Right ventricle myocardium inferior (tissue), 1 donor: ENCODE data around the gene ARMC2. TPM values are rescaled to one million over a fixed set of nuclear protein-coding genes. Genes with fewer than 3 reads are reported as not detected.
A peak's percentile ranks its signal among the peaks of the same experiment; 100 is the strongest.
"Not testable (repeated sequence)": the region's sequence is repeated elsewhere in the genome, so short reads cannot be mapped to it uniquely, and the experiment has no call there.

Experiments
- ATAC-seq: fragments of 200-7000 bp; cut with Tn5 transposase; one replicate; pipeline ENCODE4 v1.9.1; 2020; ENCODE audit warnings: mild to moderate bottlenecking, moderate library complexity
- DNase-seq: peaks from one replicate; pipeline ENCODE4 v3.0.0; 2021; ENCODE audit errors: missing footprints
- intact Hi-C: fragments of 100-400 bp; cut with DNase I; formaldehyde crosslinking; loops from one replicate; pipeline ENCODE4 v1.11.0; 2022
- long read RNA-seq: library from polyadenylated mRNA; unstranded; transcript quantifications from one replicate; pipeline ENCODE4 v2.0.0, GENCODE V29; 2021
- total RNA-seq: library from RNA; stranded (reverse); fragmentation: NEBNext Ultra II Directional; extraction: Animal tissue kit (Norgen Biotek cat#: 25700); gene quantifications from one replicate; pipeline ENCODE4 v1.2.1, GENCODE V29; 2021
- donor health status: DM: no; HTN: yes; CAD: no; lungs with severe emphysema.

Gene ARMC2, protein sequence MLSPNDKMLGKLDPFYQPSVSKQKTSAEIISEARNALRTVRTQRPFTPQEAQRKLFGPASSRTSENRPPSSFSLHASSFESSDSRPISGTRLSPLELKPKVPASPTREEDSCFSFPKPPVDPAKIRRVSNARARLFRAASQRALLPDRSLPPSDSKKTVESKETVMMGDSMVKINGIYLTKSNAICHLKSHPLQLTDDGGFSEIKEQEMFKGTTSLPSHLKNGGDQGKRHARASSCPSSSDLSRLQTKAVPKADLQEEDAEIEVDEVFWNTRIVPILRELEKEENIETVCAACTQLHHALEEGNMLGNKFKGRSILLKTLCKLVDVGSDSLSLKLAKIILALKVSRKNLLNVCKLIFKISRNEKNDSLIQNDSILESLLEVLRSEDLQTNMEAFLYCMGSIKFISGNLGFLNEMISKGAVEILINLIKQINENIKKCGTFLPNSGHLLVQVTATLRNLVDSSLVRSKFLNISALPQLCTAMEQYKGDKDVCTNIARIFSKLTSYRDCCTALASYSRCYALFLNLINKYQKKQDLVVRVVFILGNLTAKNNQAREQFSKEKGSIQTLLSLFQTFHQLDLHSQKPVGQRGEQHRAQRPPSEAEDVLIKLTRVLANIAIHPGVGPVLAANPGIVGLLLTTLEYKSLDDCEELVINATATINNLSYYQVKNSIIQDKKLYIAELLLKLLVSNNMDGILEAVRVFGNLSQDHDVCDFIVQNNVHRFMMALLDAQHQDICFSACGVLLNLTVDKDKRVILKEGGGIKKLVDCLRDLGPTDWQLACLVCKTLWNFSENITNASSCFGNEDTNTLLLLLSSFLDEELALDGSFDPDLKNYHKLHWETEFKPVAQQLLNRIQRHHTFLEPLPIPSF
- 9.5 TPM for total RNA-seq
- long read RNA-seq, partial matches to known transcripts: 0 of 2 reads
- long read RNA-seq, other reads (novel, unspliced or antisense): 1 of 2 reads

DNA sequence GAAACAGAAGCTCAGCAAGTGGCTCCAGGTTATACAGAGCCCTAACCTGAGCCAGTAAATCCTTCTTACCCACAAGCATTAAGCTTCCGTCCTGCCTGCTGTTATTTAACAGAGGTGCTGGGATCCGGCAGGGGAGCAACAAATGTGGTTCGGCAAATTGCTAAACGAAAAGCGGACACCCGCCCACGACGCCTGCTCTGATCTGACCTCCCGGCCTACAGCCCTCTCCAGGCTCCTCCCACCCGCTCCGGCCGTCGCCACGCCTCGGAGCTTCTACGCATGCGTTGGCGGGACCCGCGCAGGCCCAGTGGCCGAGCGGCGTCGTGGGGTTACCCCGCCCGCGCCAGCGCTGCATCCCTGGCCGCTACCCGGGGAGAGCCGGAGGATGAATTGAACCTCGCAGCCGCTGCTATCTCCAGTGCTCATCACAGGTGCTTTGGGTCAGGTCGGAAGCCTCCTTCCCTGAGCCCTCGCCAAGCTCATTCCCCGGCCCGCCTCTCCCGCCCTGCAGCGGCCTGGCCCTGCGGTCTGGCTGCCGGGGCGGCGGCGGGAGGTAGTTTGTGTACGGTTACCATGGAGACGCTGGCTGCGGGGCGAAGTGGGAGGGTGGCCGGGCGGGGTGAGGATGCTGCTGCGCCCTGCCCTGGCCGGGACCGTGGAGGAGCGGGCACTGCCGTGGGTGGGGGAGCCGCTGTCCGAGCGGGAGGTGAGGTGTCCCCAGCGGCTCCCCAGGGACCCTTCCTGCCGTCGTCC lies at the start of gene ARMC2:
TSS of gene ARMC2 (plus strand) at position 307 of the 753 bp plus-strand sequence. CDS start 5,846 bp downstream, outside the sequence.
- DNase-seq (peak; percentile 98), ATAC-seq (peak; percentile 98)
- intact Hi-C loops: loop anchor here (2.0 to 5.0 kb wide), 4 partner anchors 49 to 291 kb away; no protein-coding TSS in a partner anchor

GRCh38 chr6:108798670-108799353 lies 49.4 kb upstream of the ARMC2 start:
- no peak for ATAC-seq
- DNase-seq: no peak

GRCh38 chr6:108799354-108799717 lies 48.9 kb upstream of the ARMC2 start:
- no peak for ATAC-seq
- no peak for DNase-seq
- intact Hi-C loops: no loop called here

More at GRCh38 chr6:108798670-108799353, 49.4 kb upstream of the ARMC2 start:
- intact Hi-C loops: no loop called here

GRCh38 chr6:108799791-108800190 lies 48.4 kb upstream of the ARMC2 start:
- no peak for ATAC-seq
- intact Hi-C loops: no loop called here
- no peak for DNase-seq

GRCh38 chr6:108800427-108800864 lies 47.8 kb upstream of the ARMC2 start:
- DNase-seq: no peak
- intact Hi-C loops: no loop called here

DNA sequence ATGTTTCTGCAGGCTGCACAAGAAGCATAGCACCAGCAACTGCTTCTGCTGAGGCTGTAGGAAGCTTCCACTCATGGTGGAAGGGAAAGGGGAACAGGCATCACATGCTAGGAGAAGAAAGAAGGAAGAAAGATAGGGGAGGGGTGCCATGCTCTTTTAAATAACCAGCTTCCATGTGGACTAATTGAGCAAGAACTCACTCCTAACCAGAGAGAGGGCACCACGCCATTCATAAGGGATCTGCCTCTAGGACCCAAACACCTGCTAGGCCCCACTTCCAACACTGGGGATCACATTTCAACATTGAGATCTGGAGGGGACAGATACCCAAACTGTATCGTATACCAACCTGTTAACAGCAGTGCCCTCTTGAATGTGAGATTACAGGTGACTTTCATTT lies 46.9 kb upstream of the ARMC2 start:
- ATAC-seq (peak; percentile 31), DNase-seq (no peak)
- intact Hi-C loops: no loop called here

More at GRCh38 chr6:108800427-108800864, 47.8 kb upstream of the ARMC2 start:
- no peak for ATAC-seq

DNA sequence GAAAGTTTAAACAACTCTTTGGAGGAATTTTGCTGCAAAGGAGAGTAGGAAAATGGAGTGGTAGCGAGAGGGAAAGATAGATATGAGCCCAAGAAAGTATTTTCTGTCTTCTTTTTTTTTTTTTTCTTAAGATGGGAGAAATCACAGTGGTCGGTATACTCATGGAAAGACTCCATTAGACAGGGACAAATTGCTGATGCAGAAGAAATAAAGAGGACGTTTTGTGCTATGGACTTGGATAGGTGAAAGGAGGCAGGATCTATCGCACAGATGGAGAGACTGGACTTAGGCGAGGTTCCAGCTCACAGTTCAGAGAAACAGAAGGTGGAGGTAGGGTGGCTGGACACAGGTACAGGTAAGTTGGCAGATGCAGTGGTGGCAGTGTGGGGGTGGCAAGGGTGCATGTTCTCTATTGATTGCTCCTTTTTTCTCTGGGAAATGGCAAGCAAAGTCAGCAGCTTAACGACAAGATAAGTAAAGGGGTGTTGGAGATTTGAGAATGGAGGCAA lies 44.2 kb upstream of the ARMC2 start:
- DNase-seq (no peak), ATAC-seq (no peak)
- intact Hi-C loops: no loop called here

- no peak for ATAC-seq
- DNase-seq: no peak
- intact Hi-C loops: no loop called here
Measured at GRCh38 chr6:108804956-108805355, 43.3 kb upstream of the ARMC2 start.

DNA sequence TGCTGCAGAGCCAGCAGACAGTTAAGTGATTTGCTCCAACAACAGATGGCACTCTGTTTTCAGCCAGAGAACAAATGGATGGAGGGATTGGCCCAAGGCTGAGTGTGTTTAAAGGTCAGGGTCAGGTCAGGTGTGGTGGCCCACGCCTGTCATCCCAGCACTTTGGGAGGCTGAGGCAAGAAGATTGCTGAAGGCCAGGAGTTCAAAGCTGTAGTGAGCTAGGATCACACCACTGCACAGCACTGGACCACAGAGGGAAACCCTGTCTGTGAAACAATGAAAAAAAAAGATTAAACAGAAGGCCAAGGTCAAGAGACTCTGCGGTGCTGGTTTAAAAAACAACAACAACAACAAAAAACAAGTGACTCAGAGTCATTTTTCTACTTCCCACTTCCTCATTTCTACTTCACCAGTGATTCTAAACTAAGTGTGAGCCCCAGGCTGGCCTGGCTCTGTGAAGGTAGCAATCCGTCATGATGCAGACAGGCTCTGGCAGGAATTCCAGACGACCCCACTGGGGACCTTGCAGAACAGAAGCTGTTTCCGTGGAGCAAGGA lies 42.5 kb upstream of the ARMC2 start:
- intact Hi-C loops: no loop called here
- no peak for DNase-seq
- ATAC-seq: no peak

- ATAC-seq (no peak), DNase-seq (no peak)
- intact Hi-C loops: no loop called here
Measured at GRCh38 chr6:108806171-108806570, 42.1 kb upstream of the ARMC2 start.

DNA sequence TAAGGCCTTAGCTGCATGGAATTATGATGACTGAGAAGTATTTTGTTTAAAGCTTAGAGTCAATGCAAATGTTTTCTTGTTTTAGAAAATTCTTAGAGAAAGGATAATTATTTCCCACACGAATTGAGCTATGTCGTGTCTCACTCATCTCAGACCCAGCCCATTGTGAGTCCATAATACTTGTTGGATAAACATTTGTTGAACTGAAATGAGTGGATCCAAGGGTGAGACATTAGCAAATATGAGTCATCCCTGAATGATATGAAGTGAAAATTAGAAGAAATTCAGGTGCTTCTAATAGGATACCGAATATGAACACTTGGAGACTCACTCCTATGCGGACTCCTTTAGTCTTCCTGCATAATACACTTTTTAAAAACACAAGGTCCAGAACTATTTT lies 41.6 kb upstream of the ARMC2 start:
- no peak for ATAC-seq
- DNase-seq: no peak
- intact Hi-C loops: no loop called here

GRCh38 chr6:108807928-108808327 lies 40.3 kb upstream of the ARMC2 start:
- intact Hi-C loops: no loop called here
- ATAC-seq: peak; percentile 44
- DNase-seq: no peak

DNA sequence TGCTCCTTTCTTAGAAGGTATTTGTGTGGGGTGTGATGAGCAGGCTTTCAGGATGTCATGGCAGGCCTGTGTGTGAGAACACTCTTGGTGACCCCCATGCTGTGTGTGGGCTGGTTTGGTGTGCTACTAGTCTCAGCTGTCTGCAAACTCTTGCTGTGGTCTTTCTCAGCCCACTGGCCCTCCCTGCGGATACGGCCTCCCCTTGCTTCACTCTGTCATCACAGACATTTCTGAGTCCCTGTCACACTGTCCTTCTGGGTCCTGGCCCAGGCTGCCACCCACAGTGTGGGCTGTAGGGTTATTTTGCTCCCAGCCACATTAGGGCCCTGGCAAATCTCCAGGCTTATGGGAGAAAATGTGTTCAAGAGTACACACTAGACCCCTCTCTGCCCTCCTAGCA lies 39.0 kb upstream of the ARMC2 start:
- ATAC-seq: no peak
- no peak for DNase-seq
- intact Hi-C loops: no loop called here

- intact Hi-C loops: no loop called here
- ATAC-seq (no peak), DNase-seq (no peak)
Measured at GRCh38 chr6:108810057-108810643, 38.1 kb upstream of the ARMC2 start.

DNA sequence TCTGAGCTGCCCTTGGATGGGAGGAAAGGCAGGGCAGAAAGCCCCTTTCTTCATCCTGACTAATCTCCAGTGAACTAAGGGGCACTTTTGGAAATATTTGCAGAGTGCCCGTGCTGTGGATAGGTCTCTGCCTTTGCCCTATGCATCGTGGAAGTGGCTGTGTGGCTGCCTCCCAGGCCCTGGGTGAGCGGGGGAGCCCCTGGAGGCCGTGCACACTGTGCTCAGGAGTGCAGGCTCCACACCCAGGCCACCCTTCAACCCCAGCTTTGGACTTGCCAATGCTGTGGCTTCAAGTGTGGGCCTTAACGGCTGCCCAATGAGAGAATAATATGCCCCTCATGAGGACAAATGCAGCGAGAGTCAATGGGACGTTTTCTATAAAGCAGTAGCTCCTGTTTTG lies 36.7 kb upstream of the ARMC2 start:
- ATAC-seq: no peak
- no peak for DNase-seq
- intact Hi-C loops: no loop called here

DNA sequence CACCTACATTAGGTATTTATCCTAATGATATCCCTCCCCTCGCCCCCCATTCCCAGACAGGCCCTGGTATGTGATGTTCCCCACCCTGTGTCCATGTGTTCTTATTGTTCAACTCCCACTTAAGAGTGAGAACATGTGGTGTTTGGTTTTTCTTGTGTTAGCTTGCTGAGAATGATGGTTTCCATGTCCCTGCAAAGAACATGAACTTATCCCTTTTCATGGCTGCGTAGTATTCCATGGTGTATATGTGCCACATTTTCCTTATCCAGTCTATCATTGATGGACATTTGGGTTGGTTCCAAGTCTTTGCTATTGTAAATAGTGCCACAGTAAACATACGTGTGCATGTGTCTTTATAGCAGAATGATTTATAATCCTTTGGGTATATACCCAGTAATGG lies 35.0 kb upstream of the ARMC2 start:
- DNase-seq, intact Hi-C loops, ATAC-seq: not testable (repeated sequence)

DNA sequence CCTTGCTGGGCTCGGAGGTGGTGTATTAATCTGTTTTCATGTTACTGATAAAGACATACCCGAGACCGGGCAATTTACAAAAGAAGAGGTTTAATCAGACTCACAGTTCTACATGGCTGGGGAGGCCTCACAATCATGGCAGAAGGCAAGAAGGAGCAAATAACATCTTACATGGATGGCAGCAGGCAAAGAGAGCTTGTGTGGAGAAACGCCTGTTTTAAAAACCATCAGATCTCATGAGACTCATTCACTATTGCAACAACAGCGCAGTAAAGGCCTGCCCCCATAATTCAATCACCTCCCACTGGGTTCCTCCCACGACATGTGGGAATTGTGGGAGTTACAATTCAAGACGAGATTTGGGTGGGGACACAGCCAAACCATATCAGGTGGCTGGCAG lies 30.9 kb upstream of the ARMC2 start:
- intact Hi-C loops, ATAC-seq, DNase-seq: not testable (repeated sequence)
